Neural cell (in vitro differentiated cells): ENCODE data around the gene CROCC2.

Experiments
- EP300 ChIP-seq: fragments of 450-650 bp; conservative IDR thresholded peaks from 2 replicates; pipeline ENCODE4 v1.6.1; 2014; ENCODE audit warnings: antibody characterized with exemption, mild to moderate bottlenecking, moderate library complexity; ENCODE audit not compliant: poor library complexity, severe bottlenecking
- EZH2 ChIP-seq: fragments of 200-600, 300-800 bp; shearing (Covaris generic), sonication (generic); IDR thresholded peaks from 2 replicates; pipeline ENCODE4 v1.6.1; 2014; ENCODE audit warnings: antibody characterized with exemption, low read length, borderline replicate concordance, mild to moderate bottlenecking; ENCODE audit not compliant: insufficient read depth, poor library complexity, severe bottlenecking
- MXI1 ChIP-seq: fragments of 450-650 bp; conservative IDR thresholded peaks from 2 replicates; pipeline ENCODE4 v1.6.1; 2014; ENCODE audit warnings: antibody characterized with exemption, mild to moderate bottlenecking; ENCODE audit not compliant: poor library complexity, severe bottlenecking
- POLR2AphosphoS5 ChIP-seq: IDR thresholded peaks from 2 replicates; pipeline ENCODE4 v1.6.1; 2012
- RAD21 ChIP-seq: fragments of 450-650 bp; conservative IDR thresholded peaks from 2 replicates; pipeline ENCODE4 v1.6.1; 2014; ENCODE audit warnings: antibody characterized with exemption, mild to moderate bottlenecking, moderate library complexity
- SMC3 ChIP-seq: fragments of 450-650 bp; conservative IDR thresholded peaks from 2 replicates; pipeline ENCODE4 v1.6.1; 2014; ENCODE audit warnings: antibody characterized with exemption, mild to moderate bottlenecking, moderate library complexity; ENCODE audit not compliant: poor library complexity
- TAF1 ChIP-seq: IDR thresholded peaks from 2 replicates; pipeline ENCODE4 v1.6.1; 2012; ENCODE audit warnings: low read depth
- TF ChIP-seq, protein P1 (sequence below): fragments of 450-650 bp; IDR thresholded peaks from 2 replicates; pipeline ENCODE4 v1.5.1; 2014; ENCODE audit warnings: antibody characterized with exemption, mild to moderate bottlenecking, moderate library complexity; ENCODE audit not compliant: poor library complexity, severe bottlenecking
- TF ChIP-seq, protein P2 (sequence below): IDR thresholded peaks from 2 replicates; pipeline ENCODE4 v1.6.1; 2012; ENCODE audit warnings: borderline replicate concordance

DNA sequence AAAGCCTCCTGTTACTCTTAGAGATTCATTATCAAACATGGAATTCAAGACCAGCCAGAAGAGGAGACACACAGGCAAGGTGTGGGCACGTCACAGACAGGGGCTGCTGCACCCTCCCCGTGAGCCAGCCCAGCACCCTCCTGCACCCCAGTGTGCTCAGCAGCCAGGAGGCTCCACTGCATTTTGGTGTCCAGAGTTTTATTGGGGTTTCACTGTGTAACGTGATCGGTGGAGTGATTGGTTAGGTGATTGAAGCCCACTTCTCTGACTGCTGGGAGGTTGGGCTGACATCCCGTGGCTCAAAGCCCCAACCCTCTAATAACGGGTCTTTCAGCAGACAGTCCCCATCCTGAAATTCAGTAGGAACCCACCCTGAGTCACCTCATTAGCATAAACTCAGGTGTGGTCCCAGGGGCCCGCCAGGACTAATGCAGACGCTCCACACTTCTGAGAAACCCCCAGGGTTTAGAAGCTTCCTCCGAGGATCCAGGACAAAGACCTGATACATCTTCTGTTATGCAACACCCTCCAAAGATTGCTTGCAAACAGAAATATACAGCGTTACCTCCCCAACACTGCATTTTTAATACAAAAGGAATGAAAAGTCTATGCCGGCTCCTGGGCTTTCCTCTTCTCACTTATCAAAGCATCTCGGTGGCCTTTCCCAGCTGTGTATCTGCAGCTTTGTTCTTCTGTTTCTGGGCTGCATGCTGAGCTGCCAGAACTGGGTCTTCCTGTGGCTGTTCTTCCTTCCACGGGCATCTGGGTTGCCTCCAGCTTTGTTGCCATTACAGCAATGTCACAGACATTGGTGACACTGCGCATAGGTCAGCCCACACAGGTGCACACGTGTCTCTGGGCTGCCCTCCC, 48.5 kb downstream of the CROCC2 start:
- TF ChIP-seq, protein P1, sequence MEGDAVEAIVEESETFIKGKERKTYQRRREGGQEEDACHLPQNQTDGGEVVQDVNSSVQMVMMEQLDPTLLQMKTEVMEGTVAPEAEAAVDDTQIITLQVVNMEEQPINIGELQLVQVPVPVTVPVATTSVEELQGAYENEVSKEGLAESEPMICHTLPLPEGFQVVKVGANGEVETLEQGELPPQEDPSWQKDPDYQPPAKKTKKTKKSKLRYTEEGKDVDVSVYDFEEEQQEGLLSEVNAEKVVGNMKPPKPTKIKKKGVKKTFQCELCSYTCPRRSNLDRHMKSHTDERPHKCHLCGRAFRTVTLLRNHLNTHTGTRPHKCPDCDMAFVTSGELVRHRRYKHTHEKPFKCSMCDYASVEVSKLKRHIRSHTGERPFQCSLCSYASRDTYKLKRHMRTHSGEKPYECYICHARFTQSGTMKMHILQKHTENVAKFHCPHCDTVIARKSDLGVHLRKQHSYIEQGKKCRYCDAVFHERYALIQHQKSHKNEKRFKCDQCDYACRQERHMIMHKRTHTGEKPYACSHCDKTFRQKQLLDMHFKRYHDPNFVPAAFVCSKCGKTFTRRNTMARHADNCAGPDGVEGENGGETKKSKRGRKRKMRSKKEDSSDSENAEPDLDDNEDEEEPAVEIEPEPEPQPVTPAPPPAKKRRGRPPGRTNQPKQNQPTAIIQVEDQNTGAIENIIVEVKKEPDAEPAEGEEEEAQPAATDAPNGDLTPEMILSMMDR, result no peak
- TF ChIP-seq POLR2AphosphoS5, result no peak
- no peak for TF ChIP-seq RAD21
- TF ChIP-seq SMC3, result no peak
- TF ChIP-seq TAF1, result no peak
- TF ChIP-seq MXI1, result no peak
- no peak for TF ChIP-seq EZH2
- TF ChIP-seq, protein P2, sequence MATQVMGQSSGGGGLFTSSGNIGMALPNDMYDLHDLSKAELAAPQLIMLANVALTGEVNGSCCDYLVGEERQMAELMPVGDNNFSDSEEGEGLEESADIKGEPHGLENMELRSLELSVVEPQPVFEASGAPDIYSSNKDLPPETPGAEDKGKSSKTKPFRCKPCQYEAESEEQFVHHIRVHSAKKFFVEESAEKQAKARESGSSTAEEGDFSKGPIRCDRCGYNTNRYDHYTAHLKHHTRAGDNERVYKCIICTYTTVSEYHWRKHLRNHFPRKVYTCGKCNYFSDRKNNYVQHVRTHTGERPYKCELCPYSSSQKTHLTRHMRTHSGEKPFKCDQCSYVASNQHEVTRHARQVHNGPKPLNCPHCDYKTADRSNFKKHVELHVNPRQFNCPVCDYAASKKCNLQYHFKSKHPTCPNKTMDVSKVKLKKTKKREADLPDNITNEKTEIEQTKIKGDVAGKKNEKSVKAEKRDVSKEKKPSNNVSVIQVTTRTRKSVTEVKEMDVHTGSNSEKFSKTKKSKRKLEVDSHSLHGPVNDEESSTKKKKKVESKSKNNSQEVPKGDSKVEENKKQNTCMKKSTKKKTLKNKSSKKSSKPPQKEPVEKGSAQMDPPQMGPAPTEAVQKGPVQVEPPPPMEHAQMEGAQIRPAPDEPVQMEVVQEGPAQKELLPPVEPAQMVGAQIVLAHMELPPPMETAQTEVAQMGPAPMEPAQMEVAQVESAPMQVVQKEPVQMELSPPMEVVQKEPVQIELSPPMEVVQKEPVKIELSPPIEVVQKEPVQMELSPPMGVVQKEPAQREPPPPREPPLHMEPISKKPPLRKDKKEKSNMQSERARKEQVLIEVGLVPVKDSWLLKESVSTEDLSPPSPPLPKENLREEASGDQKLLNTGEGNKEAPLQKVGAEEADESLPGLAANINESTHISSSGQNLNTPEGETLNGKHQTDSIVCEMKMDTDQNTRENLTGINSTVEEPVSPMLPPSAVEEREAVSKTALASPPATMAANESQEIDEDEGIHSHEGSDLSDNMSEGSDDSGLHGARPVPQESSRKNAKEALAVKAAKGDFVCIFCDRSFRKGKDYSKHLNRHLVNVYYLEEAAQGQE, result no peak
- TF ChIP-seq EP300, result no peak
